HG02571 (cell line): ENCODE results near the gene KIF12.
"Not testable (repeated sequence)": the region's sequence is repeated elsewhere in the genome, so short reads cannot be mapped to it uniquely, and the experiment has no call there.

ENCODE experiments used
- ATAC-seq: cut with Tn5 transposase; IDR thresholded peaks from one replicate; pipeline ENCODE4 v1.9.1; 2021; ENCODE audit warnings: mild to moderate bottlenecking, moderate library complexity; ENCODE audit not compliant: unreplicated experiment

KIF12 gene

GRCh38 chr9:114049441-114050225 lies 49.5 kb downstream of the KIF12 start:
- ATAC-seq, result no peak

GRCh38 chr9:114048533-114049415 lies 50.3 kb downstream of the KIF12 start:
- ATAC-seq, result no peak

GRCh38 chr9:114047717-114048116 lies 51.4 kb downstream of the KIF12 start:
- ATAC-seq, result no peak

GRCh38 chr9:114046875-114047274 lies 52.2 kb downstream of the KIF12 start:
- ATAC-seq, result no peak

- no peak for ATAC-seq
These were observed 52.8 kb downstream of the KIF12 start for GRCh38 chr9:114046237-114046755.

- ATAC-seq, result not testable (repeated sequence)
These were observed 55.4 kb downstream of the KIF12 start for GRCh38 chr9:114043660-114044059.
